ENCODE data around the gene GALNT3. TPM values are rescaled to one million over a fixed set of nuclear protein-coding genes. Genes with fewer than 3 reads are reported as not detected.

GALNT3 gene
- total RNA-seq, 2 donors from 2014 or later, result 3.5 TPM

GRCh38 chr2:165698444-165698884 lies 95.6 kb downstream of the GALNT3 start:
- no peaks in the 10 kb centered on the region for H3K36me3 ChIP-seq
- DNase-seq (ENCODE audit: low spot score), result no peak
- H3K27me3 ChIP-seq (replicated peaks; ENCODE audit: insufficient read depth), result no peaks in the 10 kb centered on the region
- no peak overlapping the region for H3K27ac ChIP-seq
- no peak overlapping the region for H3K4me3 ChIP-seq
- H3K9me3 ChIP-seq, result no peaks in the 10 kb centered on the region
- ATAC-seq (ENCODE audit: insufficient number of reproducible peaks, low FRiP score, low read depth), result peak; percentile 88
- TF ChIP-seq CTCF (IDR thresholded peaks at IDR 0.05), result peak; percentile 46
- H3K4me1 ChIP-seq (ENCODE audit: control insufficient read depth in 1 of 2, low read depth in 2 of 2), result peaks cover 5 to 9% of the 10 kb centered on the region in 2 donors

DNA sequence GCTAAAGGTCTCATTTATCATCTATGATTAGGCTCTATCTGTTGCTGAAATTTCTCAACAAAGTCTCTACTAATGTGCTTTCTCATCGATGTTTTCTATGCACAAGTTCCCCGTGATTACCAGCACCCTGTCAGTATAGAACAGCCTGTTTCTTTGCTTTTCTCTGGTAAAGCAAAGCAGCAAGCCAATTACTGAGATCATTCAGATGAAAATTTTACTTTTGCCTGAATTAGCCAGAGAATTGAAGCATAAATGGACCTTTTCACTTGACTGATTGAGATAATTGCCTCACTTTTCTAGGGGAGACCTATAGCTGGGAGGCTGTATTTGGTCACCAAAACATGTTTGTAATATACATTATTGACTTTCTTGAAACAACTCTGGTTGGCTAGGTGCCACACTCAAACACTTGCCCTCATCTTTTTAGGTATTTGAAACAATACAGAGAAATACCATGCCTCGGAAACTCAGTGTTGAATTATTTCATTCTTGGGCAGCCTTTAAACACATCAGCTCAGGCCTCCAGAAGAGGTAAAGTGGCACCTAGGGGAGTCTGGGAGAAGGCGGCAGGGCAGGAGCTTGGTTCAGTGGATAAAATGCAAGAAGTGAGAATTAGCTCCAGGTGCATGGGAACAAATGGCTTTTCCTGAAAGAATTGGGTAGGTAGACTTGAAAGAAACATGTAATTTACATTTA lies 96.2 kb downstream of the GALNT3 start:
- H3K4me3 ChIP-seq, result no peak overlapping the region
- DNase-seq (ENCODE audit: low spot score), result no peak
- no peak overlapping the region for H3K27ac ChIP-seq
- H3K36me3 ChIP-seq, result no peaks in the 10 kb centered on the region
- ATAC-seq (ENCODE audit: insufficient number of reproducible peaks, low FRiP score, low read depth), result no peak
- no peaks in the 10 kb centered on the region for H3K9me3 ChIP-seq
- no peaks in the 10 kb centered on the region for H3K27me3 ChIP-seq (replicated peaks; ENCODE audit: insufficient read depth)
- TF ChIP-seq CTCF (IDR thresholded peaks at IDR 0.05), result no peak
- peaks cover 5 to 9% of the 10 kb centered on the region in 2 donors for H3K4me1 ChIP-seq (ENCODE audit: control insufficient read depth in 1 of 2, low read depth in 2 of 2)

Other genes with a start within 250 kb of the GALNT3 start
- 10 to 100 TPM; 23.7 to 34.1 TPM for gene TTC21B, start 159.5 kb upstream of the GALNT3 start, total RNA-seq

Data from thoracic aorta (tissue), 2 donors.